ENCODE measurements around the gene PXDN.

- TF ChIP-seq CTCF (conservative IDR thresholded peaks at IDR 0.05 in 1 of 2, IDR thresholded peaks at IDR 0.05 in 1 of 2; ENCODE audit: extremely low read depth in 1 of 2, insufficient read depth in 1 of 2, low read depth in 1 of 2, low read length in 2 of 2) (no peak), EZH2 (IDR thresholded peaks at IDR 0.05; ENCODE audit: borderline replicate concordance, low read length) (no peak)
Observed at GRCh38 chr2:1787755-1788477, 43.6 kb upstream of the PXDN start.

All from mammary epithelial cell (primary cell).